ENCODE data around the gene HHATL.

- TF ChIP-seq, protein P1, sequence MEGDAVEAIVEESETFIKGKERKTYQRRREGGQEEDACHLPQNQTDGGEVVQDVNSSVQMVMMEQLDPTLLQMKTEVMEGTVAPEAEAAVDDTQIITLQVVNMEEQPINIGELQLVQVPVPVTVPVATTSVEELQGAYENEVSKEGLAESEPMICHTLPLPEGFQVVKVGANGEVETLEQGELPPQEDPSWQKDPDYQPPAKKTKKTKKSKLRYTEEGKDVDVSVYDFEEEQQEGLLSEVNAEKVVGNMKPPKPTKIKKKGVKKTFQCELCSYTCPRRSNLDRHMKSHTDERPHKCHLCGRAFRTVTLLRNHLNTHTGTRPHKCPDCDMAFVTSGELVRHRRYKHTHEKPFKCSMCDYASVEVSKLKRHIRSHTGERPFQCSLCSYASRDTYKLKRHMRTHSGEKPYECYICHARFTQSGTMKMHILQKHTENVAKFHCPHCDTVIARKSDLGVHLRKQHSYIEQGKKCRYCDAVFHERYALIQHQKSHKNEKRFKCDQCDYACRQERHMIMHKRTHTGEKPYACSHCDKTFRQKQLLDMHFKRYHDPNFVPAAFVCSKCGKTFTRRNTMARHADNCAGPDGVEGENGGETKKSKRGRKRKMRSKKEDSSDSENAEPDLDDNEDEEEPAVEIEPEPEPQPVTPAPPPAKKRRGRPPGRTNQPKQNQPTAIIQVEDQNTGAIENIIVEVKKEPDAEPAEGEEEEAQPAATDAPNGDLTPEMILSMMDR (IDR thresholded peaks at IDR 0.05): no peak
- TF ChIP-seq POLR2A (IDR thresholded peaks at IDR 0.05): no peak
These were observed 39.7 kb upstream of the HHATL start for GRCh38 chr3:42742259-42742658.

Data from uterus (tissue), 2 donors.